ENCODE measurements around the gene ATRX.

- TF ChIP-seq, protein P1, sequence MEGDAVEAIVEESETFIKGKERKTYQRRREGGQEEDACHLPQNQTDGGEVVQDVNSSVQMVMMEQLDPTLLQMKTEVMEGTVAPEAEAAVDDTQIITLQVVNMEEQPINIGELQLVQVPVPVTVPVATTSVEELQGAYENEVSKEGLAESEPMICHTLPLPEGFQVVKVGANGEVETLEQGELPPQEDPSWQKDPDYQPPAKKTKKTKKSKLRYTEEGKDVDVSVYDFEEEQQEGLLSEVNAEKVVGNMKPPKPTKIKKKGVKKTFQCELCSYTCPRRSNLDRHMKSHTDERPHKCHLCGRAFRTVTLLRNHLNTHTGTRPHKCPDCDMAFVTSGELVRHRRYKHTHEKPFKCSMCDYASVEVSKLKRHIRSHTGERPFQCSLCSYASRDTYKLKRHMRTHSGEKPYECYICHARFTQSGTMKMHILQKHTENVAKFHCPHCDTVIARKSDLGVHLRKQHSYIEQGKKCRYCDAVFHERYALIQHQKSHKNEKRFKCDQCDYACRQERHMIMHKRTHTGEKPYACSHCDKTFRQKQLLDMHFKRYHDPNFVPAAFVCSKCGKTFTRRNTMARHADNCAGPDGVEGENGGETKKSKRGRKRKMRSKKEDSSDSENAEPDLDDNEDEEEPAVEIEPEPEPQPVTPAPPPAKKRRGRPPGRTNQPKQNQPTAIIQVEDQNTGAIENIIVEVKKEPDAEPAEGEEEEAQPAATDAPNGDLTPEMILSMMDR (conservative IDR thresholded peaks at IDR 0.05; ENCODE audit: low read depth in 2 of 2): no peak
- TF ChIP-seq NANOG (IDR thresholded peaks at IDR 0.05; ENCODE audit: borderline replicate concordance) (no peak), JUNB (IDR thresholded peaks at IDR 0.05; ENCODE audit: unreplicated experiment) (no peak), REST (IDR thresholded peaks at IDR 0.05; ENCODE audit: unreplicated experiment) (no peak), POLR2AphosphoS5 (IDR thresholded peaks at IDR 0.05; ENCODE audit: low read depth) (no peak), EZH2 (IDR thresholded peaks at IDR 0.05; ENCODE audit: low read depth, unreplicated experiment) (no peak), CREB1 (CRISPR knock-in tag; IDR thresholded peaks at IDR 0.05; ENCODE audit: low read depth) (no peak), EZH2phosphoT487 (IDR thresholded peaks at IDR 0.05; ENCODE audit: unreplicated experiment) (no peak), ZNF114 (CRISPR knock-in tag; IDR thresholded peaks at IDR 0.05) (no peak), ZNF331 (CRISPR knock-in tag; IDR thresholded peaks at IDR 0.05; ENCODE audit: low read depth) (no peak)
- TF ChIP-seq, protein P2, sequence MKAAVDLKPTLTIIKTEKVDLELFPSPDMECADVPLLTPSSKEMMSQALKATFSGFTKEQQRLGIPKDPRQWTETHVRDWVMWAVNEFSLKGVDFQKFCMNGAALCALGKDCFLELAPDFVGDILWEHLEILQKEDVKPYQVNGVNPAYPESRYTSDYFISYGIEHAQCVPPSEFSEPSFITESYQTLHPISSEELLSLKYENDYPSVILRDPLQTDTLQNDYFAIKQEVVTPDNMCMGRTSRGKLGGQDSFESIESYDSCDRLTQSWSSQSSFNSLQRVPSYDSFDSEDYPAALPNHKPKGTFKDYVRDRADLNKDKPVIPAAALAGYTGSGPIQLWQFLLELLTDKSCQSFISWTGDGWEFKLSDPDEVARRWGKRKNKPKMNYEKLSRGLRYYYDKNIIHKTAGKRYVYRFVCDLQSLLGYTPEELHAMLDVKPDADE (IDR thresholded peaks at IDR 0.05): no peak
These were observed 94.1 kb downstream of the ATRX start for GRCh38 chrX:77691916-77692315.

Measured in GM23338 (cell line).